GM19372 (cell line): ENCODE results near the gene ABTB1.

Experiments used
- ATAC-seq: cut with Tn5 transposase; IDR thresholded peaks from one replicate; pipeline ENCODE4 v1.9.1; 2021; ENCODE audit warnings: mild to moderate bottlenecking, low read depth, moderate library complexity; ENCODE audit not compliant: unreplicated experiment

ABTB1 gene

DNA sequence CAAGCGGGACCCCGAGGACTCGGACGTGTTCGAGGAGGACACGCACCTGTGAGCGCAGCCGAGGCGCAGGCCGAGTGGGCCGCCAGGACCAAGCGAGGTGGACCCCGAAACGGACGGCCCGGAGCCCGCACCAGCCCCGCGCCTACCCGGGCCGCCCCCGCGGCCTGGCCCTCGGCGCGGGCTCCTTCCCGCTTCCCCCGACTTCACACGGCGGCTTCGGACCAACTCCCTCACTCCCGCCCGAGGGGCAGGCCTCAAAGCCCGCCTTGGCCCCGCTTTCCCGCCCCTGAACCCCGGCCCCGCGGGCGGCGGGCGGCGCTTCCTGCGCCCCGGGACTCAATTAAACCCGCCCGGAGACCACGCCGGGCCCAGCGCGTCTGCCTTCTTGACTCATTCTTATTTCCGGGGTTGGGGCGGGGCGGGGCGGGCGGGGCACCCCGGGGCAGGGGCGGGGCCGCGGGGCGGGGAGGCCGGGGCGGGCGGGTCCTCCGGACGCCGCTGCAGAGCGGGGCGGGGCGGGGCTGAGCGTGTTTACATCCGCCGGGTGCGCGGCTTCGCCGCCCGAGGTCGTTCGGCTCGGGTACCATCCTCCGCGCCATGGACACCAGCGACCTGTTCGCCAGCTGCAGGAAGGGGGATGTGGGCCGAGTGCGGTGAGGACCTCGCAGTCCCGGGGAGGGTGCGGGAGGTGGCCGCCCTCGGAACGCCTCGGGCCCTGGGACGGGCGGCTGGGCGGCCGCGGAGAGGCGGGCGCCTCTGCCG, at the start of gene ABTB1:
TSS of gene ABTB1 (plus strand) at position 524 of the 762 bp plus-strand sequence. CDS start at position 598, 74 bp downstream.
- peak; percentile 67 for ATAC-seq

DNA sequence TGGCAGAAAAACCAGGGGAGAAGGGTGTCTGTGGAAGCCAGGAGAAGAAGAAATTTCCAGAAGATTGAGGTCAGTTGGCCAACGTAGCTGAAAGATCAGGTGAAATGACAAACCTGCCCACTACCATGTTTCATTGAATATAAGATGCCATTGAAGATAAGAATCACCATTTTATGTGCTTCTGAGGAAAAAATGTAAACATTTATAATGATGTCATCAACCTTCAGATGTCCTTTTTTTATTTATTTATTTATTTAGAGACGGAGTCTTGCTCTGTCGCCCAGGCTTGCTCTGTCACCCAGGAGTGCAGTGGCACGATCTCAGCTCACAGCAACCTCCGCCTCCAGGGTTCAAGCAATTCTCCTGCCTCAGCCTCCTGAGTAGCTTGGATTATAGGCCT, 48.7 kb upstream of the ABTB1 start:
- no peak for ATAC-seq

DNA sequence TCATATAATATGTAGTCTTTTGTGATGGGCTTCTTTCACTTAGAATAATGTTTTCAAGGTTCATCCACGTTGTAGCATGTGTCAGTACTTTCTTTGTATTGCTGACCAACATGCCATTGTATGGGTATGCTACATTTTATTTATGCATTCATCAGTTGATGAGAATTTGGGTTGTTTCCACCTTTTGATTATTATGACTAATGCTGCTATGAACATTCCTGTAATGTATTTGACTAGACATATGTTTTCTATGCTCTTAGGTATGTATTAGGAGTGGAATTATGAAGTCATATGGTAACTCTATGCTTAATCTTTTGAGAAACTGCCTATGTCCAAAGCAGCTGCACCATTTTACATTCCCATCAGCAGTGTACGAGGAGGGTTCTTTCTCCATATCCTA, 46.9 kb upstream of the ABTB1 start:
- no peak for ATAC-seq

DNA sequence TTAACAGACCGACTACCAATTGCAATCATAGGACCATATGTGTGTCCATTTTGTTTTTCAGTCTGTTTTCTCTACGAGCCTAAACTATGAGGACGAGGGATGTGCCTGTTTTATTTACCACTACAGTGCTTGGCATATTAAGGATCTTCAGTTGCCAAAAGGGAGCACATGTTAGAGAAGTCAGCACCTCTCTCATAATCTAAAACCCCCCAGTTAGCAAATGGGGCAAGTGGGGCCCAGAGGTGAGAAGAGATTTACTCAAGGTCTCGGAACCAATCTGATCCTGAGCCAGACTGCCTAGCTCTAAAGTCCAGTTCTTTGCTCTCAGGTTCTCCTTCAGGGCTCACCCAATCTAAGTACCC, 44.3 kb upstream of the ABTB1 start:
- no peak for ATAC-seq

DNA sequence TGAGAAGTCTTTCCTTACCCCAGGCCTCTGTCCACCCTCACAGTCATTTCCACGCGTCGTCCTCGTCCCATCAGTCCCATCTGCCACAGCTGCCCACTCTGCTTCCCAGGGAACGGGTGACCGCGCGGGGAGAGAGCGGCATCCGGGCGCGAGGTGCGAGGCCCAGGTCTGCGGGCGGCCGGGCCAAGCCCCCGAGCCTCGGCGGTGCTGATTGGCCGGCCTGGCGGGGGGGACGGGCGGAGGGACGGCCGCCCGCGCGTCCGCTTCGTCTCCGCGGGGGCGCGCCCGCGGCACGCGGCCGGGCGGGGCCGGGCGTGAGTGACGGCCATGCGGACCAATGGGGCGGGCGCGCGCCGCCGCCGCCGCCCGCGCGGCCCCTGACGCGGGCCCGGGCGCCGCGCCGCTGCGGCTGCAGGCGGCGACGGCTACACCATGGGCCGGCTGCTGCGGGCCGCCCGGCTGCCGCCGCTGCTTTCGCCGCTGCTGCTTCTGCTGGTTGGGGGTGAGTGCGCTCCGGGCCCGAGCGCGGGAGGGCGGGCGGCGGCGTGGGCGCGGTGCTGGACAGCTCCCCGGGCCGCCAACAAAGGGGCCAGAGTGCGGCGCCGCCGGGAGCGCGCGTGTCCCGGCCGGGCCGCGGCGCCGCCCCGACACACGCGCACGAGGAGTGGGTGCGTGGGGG, 43.8 kb upstream of the ABTB1 start, which contains the start of gene PODXL2:
TSS of gene PODXL2 (plus strand) at position 398 of the 679 bp plus-strand sequence. CDS start at position 433, 35 bp downstream.
- no peak for ATAC-seq

DNA sequence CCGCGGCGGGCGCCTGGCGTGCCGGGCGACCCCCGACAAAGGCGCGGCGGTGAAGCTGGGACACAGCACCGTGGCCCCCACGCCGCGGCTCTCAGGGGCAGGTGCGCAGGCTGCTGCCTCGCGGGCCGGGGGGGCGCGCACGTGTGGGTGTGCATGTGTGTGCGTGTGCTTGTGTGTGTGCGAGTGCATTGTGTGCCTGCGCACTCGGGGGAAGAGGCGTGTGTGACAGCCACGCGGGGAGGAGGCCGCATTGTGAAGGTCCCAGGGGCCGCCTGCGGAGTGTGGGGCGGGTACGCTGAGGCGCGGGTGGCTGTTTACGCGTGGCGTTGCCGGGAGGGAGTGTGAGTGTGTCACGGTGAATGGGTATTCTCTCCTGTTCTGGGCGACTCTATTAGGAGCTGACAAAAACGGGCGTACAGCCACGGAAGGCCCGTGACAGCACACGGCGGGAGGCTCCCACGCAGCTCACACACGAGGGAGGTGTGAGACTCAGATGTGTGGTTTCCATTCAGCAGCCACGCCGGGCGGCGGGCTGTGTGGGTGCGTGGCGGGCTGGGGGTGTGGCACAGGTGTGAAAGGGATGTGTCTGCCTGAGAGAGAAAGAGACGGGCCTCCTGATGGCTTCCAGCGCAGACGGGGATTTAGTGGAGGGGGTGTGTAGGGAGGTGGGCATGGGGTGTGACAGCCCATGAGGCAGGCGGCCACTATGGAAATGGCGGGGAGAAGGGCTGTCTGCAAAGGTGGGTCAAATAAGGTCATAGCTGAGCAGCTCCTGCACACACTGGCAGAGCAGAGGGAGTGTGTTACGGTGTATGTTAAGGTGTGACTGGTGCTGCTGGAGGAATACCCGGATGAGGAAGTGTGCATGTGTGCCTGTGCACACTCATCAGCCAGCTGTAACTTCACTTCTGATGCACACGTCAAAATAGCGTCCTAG, 43.0 kb upstream of the ABTB1 start:
- ATAC-seq = no peak

DNA sequence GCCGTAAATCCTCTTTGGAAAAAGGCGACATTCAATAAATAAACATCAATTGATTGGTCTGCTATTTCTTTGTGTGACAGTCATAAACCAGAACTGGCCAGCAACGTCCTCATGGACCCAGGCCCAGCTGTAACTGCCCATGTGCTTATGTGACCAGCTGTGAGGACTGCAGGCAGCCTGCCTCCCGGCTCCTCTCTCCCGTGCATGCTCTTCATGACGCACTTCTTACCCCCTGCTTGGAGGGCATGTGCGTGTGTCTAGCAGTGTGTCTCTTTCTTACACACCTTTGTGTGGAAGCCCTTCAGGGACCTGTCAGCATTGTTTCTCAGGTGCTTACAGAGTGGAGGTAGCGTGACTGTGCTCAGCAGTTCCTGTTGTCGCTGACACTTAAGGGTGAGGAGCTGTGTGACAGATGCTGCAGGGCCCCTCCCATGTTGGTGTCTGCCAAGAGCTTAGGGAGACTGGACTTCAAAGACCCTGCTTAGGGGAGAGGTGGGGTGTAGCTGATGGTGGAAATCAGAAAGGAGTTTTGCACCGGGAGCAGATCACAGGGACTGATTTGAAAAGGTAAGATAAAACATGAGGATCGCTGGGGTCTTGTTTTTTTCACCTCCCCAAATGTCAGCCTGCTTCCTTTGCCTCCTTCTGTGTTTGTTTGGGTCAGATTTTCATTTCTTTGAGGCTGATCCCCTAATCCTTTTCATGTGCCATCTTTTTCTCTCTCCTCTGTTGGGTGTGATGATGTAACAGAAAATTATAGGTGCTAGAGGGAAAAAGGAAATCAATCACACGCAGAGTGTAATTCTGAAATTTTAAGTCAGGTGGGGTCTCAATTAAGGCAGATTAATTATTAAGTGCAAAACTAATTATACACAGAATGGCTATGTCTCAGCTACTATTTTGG, 41.7 kb upstream of the ABTB1 start:
- no peak for ATAC-seq

DNA sequence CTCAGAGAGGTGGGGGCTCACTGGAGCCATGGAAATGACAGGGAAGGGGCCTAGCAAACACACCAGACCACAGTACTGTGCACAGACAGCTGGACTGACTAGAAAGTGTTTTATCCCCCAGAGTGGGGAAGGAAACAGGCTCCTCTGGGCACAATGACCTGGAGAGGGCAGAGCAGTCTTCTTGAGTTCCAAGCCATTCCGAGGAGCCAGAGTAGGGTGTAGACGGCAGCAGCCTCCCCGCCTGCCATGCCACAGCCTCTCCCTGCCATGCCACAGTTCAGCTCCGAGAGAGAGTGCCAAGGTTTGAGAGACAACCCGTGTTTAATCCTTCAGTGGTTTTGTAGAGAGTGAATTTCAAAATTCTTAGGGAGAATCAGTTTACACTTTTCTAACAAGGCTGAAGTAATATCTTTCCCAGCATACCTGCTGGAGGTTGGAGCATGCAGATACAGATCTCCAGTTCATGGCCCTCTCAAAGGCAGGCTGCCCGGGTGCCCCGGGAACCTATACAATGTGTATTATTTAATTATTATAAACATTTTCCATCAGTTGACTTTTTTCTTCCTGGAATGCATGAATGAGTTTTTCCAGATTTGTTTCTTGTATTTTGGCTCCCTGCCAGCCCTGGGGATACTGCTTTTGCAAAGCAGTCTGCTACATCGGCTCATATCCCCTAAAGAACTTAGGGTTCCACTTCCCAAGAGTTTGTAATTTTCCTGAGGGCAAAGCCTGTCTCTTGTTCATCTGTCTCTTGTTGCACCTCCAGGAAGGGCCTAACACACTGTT, 40.5 kb upstream of the ABTB1 start:
- no peak for ATAC-seq

DNA sequence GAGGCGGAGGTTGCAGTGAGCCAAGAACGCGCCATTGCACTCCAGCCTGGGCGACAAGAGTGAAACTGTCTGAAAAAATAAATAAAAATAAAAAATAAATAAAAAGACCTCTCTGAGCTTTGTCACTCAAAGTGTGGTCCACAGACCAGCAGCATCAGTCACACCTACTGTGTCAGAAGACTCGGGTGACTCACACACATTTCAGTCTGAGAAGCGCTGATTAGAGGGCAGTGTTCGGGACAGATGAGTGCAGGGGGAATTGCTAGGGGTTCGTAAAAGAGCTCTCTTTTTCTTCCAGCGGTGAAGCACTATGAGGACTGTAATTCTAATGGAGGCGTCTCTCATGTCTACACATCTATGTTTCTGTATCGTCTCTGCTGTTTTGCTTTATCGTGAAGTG, 38.1 kb upstream of the ABTB1 start:
- no peak for ATAC-seq

DNA sequence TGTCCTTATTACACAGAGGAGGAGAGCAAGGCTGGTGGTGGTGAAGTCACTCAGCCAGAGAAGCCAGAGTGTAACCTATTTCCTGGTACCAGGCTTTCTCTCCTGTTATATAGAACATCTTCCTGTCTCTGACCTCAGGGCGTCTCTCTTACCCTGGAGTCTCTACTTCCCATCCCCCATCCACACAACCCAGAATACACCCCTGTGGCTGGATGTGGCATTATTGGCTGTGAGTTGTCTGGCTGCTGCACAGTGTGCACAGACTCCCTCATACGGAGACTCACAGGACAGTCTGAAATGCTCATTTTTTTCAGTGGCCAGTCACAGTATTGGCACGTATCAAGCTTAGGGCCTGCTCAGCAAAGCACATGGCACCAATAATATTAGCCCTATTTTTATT, 35.2 kb upstream of the ABTB1 start:
- ATAC-seq = no peak

DNA sequence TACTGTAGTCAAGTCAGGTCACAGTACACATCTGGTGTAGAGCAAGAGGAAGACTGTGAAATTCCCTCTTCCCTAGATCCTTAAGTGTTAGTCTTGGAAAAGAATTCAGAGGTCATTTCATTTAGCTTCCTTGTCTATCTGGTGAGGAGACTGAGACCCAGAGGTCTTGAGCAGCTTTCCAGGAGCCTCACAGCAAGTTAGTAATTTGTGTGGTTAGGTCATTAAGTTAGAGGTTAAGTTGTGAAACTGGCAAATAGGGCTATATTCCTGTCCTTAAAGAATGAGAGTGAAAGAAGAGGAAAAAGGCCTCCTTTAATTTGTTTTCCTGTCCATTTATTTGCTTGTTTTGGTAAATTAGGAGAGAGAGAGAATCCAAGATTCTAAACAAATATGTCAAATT, 34.8 kb upstream of the ABTB1 start:
- no peak for ATAC-seq

DNA sequence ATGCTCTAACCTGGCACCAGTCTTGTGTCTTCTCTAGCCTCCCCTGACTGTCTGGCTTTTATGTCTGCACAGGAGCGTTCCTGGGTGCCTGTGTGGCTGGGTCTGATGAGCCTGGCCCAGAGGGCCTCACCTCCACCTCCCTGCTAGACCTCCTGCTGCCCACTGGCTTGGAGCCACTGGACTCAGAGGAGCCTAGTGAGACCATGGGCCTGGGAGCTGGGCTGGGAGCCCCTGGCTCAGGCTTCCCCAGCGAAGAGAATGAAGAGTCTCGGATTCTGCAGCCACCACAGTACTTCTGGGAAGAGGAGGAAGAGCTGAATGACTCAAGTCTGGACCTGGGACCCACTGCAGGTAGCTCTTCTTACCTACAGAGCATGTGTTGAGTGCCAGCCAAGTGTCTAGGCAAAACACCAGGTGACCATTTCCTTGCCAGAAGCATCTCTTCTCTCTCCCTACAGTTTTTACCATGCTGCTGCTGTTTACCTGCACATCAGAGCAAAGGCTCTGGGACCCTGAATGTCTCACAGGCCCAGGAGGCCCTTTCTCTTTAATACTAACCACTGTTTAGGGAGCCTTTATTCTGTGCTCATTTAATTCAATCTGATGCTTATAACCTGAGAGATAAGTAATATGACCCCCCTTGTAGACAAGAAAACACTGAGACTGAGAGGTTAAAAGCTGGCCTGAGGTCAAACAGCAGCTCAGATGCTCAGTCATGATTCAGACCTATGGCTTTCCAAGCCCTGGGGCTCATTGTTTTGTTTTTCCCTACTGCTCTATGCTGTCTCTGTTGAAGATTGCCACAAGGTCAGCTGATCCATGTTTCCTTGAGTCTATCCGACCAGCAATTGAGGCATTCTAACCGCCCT, 33.3 kb upstream of the ABTB1 start:
- ATAC-seq = no peak

DNA sequence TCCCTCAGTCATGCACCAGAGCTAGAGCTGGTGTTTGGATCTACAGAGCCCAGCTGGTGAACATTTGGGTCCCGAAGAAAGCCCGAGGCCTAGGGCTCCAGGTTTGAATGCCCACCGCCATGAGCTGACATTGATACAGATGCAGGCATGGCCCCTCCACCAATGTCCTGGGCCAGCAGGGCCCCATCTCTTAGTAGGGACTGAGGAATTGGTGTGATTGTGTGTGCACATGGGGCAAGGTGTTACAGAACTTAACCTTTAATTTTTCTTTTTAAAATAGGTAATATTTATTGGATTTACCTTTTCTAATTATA, 32.8 kb upstream of the ABTB1 start:
- no peak for ATAC-seq

DNA sequence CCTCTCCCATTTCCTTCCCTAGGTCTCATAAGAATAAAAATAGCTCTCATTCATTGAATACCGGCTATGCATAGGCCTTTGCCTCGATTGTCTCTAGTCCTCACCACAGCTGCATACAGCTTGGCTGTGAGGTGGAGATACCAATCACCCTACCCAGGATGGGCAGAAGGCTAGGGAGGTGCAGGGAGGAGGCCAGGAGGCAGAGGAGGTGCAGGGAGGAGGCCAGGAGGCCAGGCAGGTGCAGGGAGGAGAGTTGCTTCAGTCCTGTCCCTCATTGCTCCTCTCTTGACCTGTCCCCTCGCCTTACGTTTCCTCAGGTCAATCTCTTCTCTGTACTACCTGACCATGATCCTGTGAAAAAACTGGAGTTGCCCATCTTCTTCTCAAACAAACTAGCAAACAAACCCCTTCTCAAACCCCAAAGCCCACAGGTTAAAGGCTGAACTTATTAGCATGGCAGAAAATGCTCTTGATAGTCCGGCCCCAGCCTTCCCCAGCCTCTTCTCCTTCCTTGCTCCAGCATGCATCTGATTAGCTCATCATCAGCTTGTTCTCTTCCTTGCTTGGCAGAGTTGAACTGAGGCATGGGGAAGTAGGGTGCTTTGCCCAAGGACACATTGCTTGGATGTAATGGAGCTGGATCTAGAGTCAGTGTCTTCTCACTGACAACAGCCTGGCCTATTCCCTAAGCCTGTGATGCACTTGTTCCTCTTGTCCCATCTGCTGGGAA, 27.9 kb upstream of the ABTB1 start:
- ATAC-seq = no peak

DNA sequence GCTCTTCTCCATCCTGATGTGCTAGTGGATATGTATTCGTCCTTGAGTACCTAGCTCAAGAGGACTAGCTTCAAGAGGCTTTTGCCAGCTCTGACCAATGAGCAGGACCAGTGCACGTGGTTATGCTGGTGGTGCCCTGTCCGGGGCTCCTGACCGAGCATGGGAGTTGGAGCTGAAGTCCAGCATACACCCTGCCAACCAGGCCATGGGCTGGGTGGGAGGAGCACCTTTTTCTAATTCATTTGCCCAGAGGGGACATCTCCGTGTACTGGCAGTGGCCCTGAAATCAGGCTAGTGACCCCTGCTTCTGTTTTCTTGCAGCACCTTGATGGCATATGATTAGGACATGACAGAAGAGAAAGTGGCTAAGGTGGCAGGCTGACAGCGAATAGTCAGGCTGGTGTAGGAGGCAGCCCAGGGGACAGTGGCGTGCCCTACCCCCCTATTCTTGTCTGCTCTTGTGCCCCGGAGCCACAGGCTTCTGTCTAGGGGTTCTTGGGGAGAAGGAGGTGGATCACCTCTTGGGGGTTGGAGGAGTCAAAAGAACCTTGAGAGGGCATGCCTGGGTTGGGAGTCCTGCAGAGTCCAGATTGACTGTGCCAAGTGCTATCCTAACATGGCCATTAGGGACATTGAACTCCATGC, 27.3 kb upstream of the ABTB1 start:
- ATAC-seq = no peak

DNA sequence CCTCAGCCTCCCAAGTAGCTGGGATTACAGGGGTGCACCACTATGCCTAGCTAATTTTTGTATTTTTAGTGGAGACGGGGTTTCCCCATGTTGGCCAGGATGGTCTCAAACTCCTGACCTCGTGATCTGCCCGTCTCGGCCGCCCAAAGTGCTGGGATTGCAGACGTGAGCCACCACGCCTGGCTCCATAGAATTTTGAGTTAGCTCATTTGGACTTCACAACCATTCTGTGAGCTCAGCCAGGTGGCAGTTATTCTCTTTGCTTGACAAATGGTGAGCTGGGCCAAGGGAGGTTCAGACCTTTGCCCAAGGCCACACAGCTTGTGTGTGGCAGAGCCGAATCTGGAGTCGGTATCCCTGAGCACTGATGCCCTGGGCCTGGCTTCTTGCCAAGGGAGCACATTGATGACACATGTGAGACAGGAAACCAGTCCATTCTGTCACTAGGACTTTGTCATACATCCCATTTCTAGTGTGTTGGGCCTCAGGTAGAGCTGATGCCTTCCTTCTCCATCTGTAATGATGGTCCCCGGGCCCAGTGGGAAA, 26.2 kb upstream of the ABTB1 start:
- ATAC-seq = no peak
